Activated naive CD4-positive, alpha-beta T cell treated with anti-CD3 and anti-CD28 coated beads for 36 hours (primary cell): ENCODE measurements around the gene TOP2B. TPM values are rescaled to one million over a fixed set of nuclear protein-coding genes. Genes with fewer than 3 reads are reported as not detected.

Experiments used
- CTCF ChIA-PET: fragments of 350-600 bp; sonication (Branson Sonifier 250); formaldehyde crosslinking; loops from one replicate; lab custom pipeline; 2021; ENCODE audit warnings: antibody characterized with exemption; lab: Charles Lee
- DNase-seq: peaks from one replicate; pipeline ENCODE4 v3.0.0-alpha.2; 2020
- H3K27ac Mint-ChIP-seq: one replicate; pipeline ENCODE4 v1.8.0; 2021; ENCODE audit warnings: mild to moderate bottlenecking, mixed read lengths
- H3K27me3 Mint-ChIP-seq: one replicate; pipeline ENCODE4 v1.8.0; 2021; ENCODE audit warnings: low read depth, mixed read lengths
- H3K36me3 Mint-ChIP-seq: one replicate; pipeline ENCODE4 v1.8.0; 2021; ENCODE audit warnings: low read depth, mixed read lengths
- H3K4me1 Mint-ChIP-seq: one replicate; pipeline ENCODE4 v1.8.0; 2021; ENCODE audit warnings: low read depth, mixed read lengths
- H3K4me3 Mint-ChIP-seq: one replicate; pipeline ENCODE4 v1.8.0; 2021; ENCODE audit warnings: mild to moderate bottlenecking, moderate library complexity, mixed read lengths
- H3K9me3 Mint-ChIP-seq: one replicate; pipeline ENCODE4 v1.8.0; 2021; ENCODE audit warnings: mixed read lengths
- intact Hi-C: fragments of 100-400 bp; cut with micrococcal nuclease; formaldehyde crosslinking; loops from one replicate; pipeline ENCODE4 v1.15.1; 2023
- microRNA-seq: library from miRNA; unstranded; fragments of <30 nt; microRNA quantifications from one replicate; pipeline ENCODE4 v1.2.0, GENCODE V29; 2022; ENCODE audit warnings: borderline microRNAs expressed, borderline replicate concordance
- total RNA-seq, 2 experiments: library from RNA; stranded (reverse); gene quantifications; one replicate each; pipeline ENCODE4 v1.2.3, GENCODE V29; 2021

TOP2B gene
- total RNA-seq, 2 experiments from 2014 or later, result 113 to 114 TPM

GRCh38 chr3:25547943-25548674 is 116.6 kb downstream of the TOP2B start:
- Mint-ChIP-seq H3K4me3 (no peak overlapping the region), H3K9me3 (no peaks in the 10 kb centered on the region), H3K27me3 (peaks cover 4% of the 10 kb centered on the region), H3K4me1 (no peaks in the 10 kb centered on the region), H3K36me3 (no peaks in the 10 kb centered on the region), H3K27ac (no peak overlapping the region)
- CTCF ChIA-PET, result interaction anchor here (1.2 kb wide), 1 partner anchor 16 kb away, joined by 3 read pairs; no protein-coding TSS in a partner anchor
- intact Hi-C loops, result no loop called here
- no peak for DNase-seq

Small RNA genes within 50 kb of the gene (microRNA-seq; reads per million reads assigned to microRNA genes)
- gene MIR4442, result not detected

Other genes with a start within 250 kb of the TOP2B start
- gene RARB, start 236.6 kb downstream of the TOP2B start, total RNA-seq, result not detected
- gene NGLY1, start 118.5 kb upstream of the TOP2B start, total RNA-seq, result 10 to 100 TPM; 49.0 to 50.0 TPM
- gene OXSM, start 125.2 kb upstream of the TOP2B start, total RNA-seq, result 10 to 100 TPM; 10.0 to 11.4 TPM